Naive thymus-derived CD4-positive, alpha-beta T cell (primary cell): ENCODE data around the gene NUP85. TPM values are rescaled to one million over a fixed set of nuclear protein-coding genes. Genes with fewer than 3 reads are reported as not detected.

Experiments used
- ATAC-seq: fragments of 150-1000 bp; cut with Tn5 transposase; 2 replicates; pipeline ENCODE4 v1.10.0; 2021; ENCODE audit warnings: mild to moderate bottlenecking, moderate library complexity
- CTCF ChIA-PET: fragments of 350-600 bp; sonication (Branson Sonifier 250); formaldehyde crosslinking; loops from one replicate; lab custom pipeline; 2021; ENCODE audit warnings: antibody characterized with exemption; lab: Charles Lee
- POLR2A ChIA-PET: fragments of 350-600 bp; sonication (Branson Sonifier 250); formaldehyde crosslinking; loops from one replicate; lab custom pipeline; 2021; ENCODE audit warnings: antibody characterized with exemption, inconsistent platforms; lab: Charles Lee
- DNase-seq, 9 donors: peaks; one replicate each; pipeline versions ENCODE4 v3.0.0 to v3.0.0-alpha.2; 2020 to 2022; ENCODE audit warnings: mixed read lengths in 1 of 9
- H3K27ac ChIP-seq: one replicate; pipeline ENCODE4 v1.7.0; 2013; ENCODE audit warnings: mild to moderate bottlenecking, low read depth, low read length, moderate library complexity
- H3K27me3 ChIP-seq, 2 donors: one replicate each; pipeline ENCODE4 v1.7.0; 2013; ENCODE audit warnings: low read length in 2 of 2, mild to moderate bottlenecking in 2 of 2, moderate library complexity in 2 of 2; ENCODE audit not compliant: control insufficient read depth in 2 of 2, insufficient read depth in 2 of 2
- H3K36me3 ChIP-seq, 3 experiments: 1 replicate in 2 of 3; 2 replicates in 1 of 3; pipeline ENCODE4 v1.7.0; 2013; ENCODE audit warnings: low read length in 3 of 3, mild to moderate bottlenecking in 3 of 3, moderate library complexity in 1 of 3; ENCODE audit not compliant: insufficient read depth in 3 of 3, control insufficient read depth in 2 of 3
- H3K4me1 ChIP-seq, 2 donors: one replicate each; pipeline ENCODE4 v1.7.0; 2013; ENCODE audit warnings: low read length in 2 of 2, mild to moderate bottlenecking in 2 of 2, moderate library complexity in 1 of 2; ENCODE audit not compliant: control insufficient read depth in 2 of 2, insufficient read depth in 2 of 2
- H3K4me3 ChIP-seq: 2 replicates; pipeline ENCODE4 v1.7.0; 2013; ENCODE audit warnings: mild to moderate bottlenecking, low read length
- H3K9me3 ChIP-seq, 3 experiments: 1 replicate in 2 of 3; 2 replicates in 1 of 3; pipeline ENCODE4 v1.7.0; 2013; ENCODE audit warnings: low read length in 3 of 3; ENCODE audit not compliant: control insufficient read depth in 2 of 3
- H3K27ac Mint-ChIP-seq, 9 donors: one replicate each; pipeline ENCODE4 v1.8.0; 2020 to 2022; ENCODE audit warnings: mixed read lengths in 9 of 9, mild to moderate bottlenecking in 8 of 9, moderate library complexity in 5 of 9, inconsistent platforms in 2 of 9
- H3K27me3 Mint-ChIP-seq, 5 donors: one replicate each; pipeline ENCODE4 v1.8.0; 2021 to 2022; ENCODE audit warnings: mixed read lengths in 5 of 5, mild to moderate bottlenecking in 1 of 5
- H3K36me3 Mint-ChIP-seq, 5 donors: one replicate each; pipeline ENCODE4 v1.8.0; 2020 to 2022; ENCODE audit warnings: mixed read lengths in 5 of 5, mild to moderate bottlenecking in 3 of 5, inconsistent platforms in 1 of 5
- H3K4me1 Mint-ChIP-seq, 7 donors: one replicate each; pipeline ENCODE4 v1.8.0; 2020 to 2022; ENCODE audit warnings: mixed read lengths in 7 of 7, mild to moderate bottlenecking in 3 of 7, inconsistent platforms in 1 of 7
- H3K4me3 Mint-ChIP-seq, 10 donors: one replicate each; pipeline ENCODE4 v1.8.0; 2020 to 2022; ENCODE audit warnings: mild to moderate bottlenecking in 10 of 10, mixed read lengths in 10 of 10, moderate library complexity in 6 of 10, inconsistent platforms in 2 of 10
- H3K9me3 Mint-ChIP-seq, 11 donors: one replicate each; pipeline ENCODE4 v1.8.0; 2020 to 2022; ENCODE audit warnings: mixed read lengths in 11 of 11, mild to moderate bottlenecking in 4 of 11, inconsistent platforms in 1 of 11, moderate library complexity in 1 of 11
- intact Hi-C, 2 donors: fragments of 100-400 bp; cut with micrococcal nuclease; formaldehyde crosslinking; loops; one replicate each; pipeline ENCODE4 v1.15.1; 2023
- polyA plus RNA-seq, 2 donors: library from polyadenylated mRNA; unstranded; fragments of 300-500 nt; fragmentation: Illumina TruSeq; gene quantifications; one replicate each; pipeline ENCODE4 v1.2.3, GENCODE V29; 2021
- total RNA-seq, 6 experiments: library from RNA in 5 of 6; stranded (reverse) in 5 of 6; gene quantifications; 1 replicate in 5 of 6; 2 replicates in 1 of 6; pipeline ENCODE4 v1.2.3 and lab custom pipeline; 2021 to 2026

NUP85 gene
- total and polyA plus RNA-seq, 7 experiments from 2014 or later = 21.0 to 143 (median 97.3) TPM

- Histone ChIP-seq H3K4me3 (no peak overlapping the region), H3K36me3 (peaks cover 0 to 50% (median 12%) of the 10 kb centered on the region in 3 experiments), H3K27ac (no peak overlapping the region), H3K27me3 (no peaks in the 10 kb centered on the region), H3K9me3 (no peaks in the 10 kb centered on the region), H3K4me1 (peaks cover 18% of the 10 kb centered on the region in 2 donors)
- Mint-ChIP-seq H3K36me3 (peaks cover 0 to 11% (median 0%) of the 10 kb centered on the region in 5 donors), H3K9me3 (no peaks in the 10 kb centered on the region), H3K4me1 (peaks cover 5 to 31% (median 28%) of the 10 kb centered on the region in 7 donors), H3K27ac (peak overlapping the region in 5 of 9 donors; percentile 17 to 78 (median 45)), H3K4me3 (peak overlapping the region in 3 of 10 donors; percentile 6 to 34 (median 12)), H3K27me3 (no peaks in the 10 kb centered on the region)
- POLR2A ChIA-PET = interaction anchor here (2.0 kb wide), 1 partner anchor 22 kb away, joined by 10 read pairs; the partner anchor contains the start of gene SLC25A19
- intact Hi-C loops = loop anchor here (10.0 kb wide), 2 partner anchors 283 to 317 kb away; partner anchors contain the start of genes CDR2L (in 1 of the 2) and MYO15B (in 1 of the 2)
- CTCF ChIA-PET = interaction anchor here (0.5 kb wide), 1 partner anchor 22 kb away, joined by 3 read pairs; the partner anchor contains the start of gene SLC25A19
- DNase-seq (no peak), ATAC-seq (no peak)
These were observed 62.1 kb downstream of the NUP85 start for GRCh38 chr17:75267411-75268232.

GRCh38 chr17:75269844-75270217 lies 64.4 kb downstream of the NUP85 start:
- peaks cover 0 to 35% (median 12%) of the 10 kb centered on the region in 3 experiments for H3K36me3 ChIP-seq
- peaks cover 15 to 24% of the 10 kb centered on the region in 2 donors for H3K4me1 ChIP-seq
- peaks cover 5 to 41% (median 30%) of the 10 kb centered on the region in 7 donors for H3K4me1 Mint-ChIP-seq
- H3K9me3 Mint-ChIP-seq = no peaks in the 10 kb centered on the region
- H3K4me3 Mint-ChIP-seq = peak overlapping the region; percentile 70 to 88 (median 84)
- intact Hi-C loops = loop anchor here (1.0 to 10.0 kb wide), 6 partner anchors 53 to 705 kb away; partner anchors contain the start of genes ACOX1 (in 1 of the 2), CASKIN2 (in 1 of the 2), CDR2L (in 1 of the 2) and GRB2 (in 1 of the 2)
- peak overlapping the region; percentile 98 for H3K27ac ChIP-seq
- H3K36me3 Mint-ChIP-seq = peaks cover 0 to 12% (median 0%) of the 10 kb centered on the region in 5 donors
- POLR2A ChIA-PET = interaction anchor here (0.7 to 7.2 kb wide), 13 partner anchors 8 to 585 kb away, joined by 3 to 132 read pairs (median 5); partner anchors contain the start of genes FDXR, GGA3, GRB2 and MRPS7
- peak overlapping the region; percentile 67 to 88 (median 78) for H3K27ac Mint-ChIP-seq
- H3K4me3 ChIP-seq = peak overlapping the region; percentile 95
- H3K27me3 ChIP-seq = no peaks in the 10 kb centered on the region
- no peaks in the 10 kb centered on the region for H3K9me3 ChIP-seq
- DNase-seq = no peak
- no peaks in the 10 kb centered on the region for H3K27me3 Mint-ChIP-seq
- CTCF ChIA-PET = interaction anchor here (0.7 to 2.5 kb wide), 4 partner anchors 9 to 156 kb away, joined by 3 to 26 read pairs (median 4); partner anchors contain the start of genes GGA3, GRB2, MRPS7 and SLC25A19
- no peak for ATAC-seq

DNA sequence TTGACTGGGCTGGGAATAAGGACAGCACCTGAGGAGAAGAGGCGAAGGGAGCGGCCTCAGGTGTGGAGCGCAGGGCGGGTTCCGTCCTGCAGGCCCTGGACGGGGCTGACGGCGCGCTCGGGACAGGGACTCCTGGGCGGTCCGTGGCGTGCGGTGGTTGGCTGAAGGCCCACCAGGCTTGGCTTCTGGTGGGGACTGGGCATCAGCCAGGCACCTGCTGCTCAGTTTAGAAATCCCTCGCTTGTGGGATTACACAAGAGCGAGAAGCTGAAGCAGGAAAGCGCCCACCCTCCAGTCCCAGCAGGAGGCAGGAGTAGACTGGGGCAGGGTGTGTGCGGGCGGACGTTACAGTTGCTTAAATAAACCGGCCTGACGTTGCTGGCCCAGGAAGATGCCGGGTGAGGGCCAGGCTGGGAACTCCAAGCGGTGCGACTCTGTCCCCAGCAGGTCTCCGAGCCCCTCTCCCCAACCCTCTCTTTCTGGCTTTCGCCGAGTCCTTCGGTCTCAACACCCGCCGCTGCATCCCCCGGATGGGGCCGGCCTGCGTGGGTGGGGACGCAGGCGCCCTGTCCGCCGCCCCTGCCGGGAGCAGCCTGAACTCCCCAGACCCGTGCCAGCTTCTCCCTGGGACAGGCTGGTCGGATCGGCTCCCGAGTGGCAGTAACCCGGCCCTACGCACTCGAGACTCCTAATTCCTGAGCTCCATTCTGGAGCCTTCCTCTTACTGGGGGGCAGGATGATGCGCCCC lies 64.9 kb downstream of the NUP85 start:
- peaks cover 15 to 24% of the 10 kb centered on the region in 2 donors for H3K4me1 ChIP-seq
- Mint-ChIP-seq H3K27ac (peak overlapping the region; percentile 71 to 88 (median 78)), H3K27me3 (no peaks in the 10 kb centered on the region), H3K9me3 (no peaks in the 10 kb centered on the region), H3K4me3 (peak overlapping the region; percentile 70 to 88 (median 84)), H3K4me1 (peaks cover 5 to 41% (median 33%) of the 10 kb centered on the region in 7 donors), H3K36me3 (peaks cover 0 to 15% (median 0%) of the 10 kb centered on the region in 5 donors)
- H3K4me3 ChIP-seq = peak overlapping the region; percentile 95
- peak in 6 of 9 donors; percentile 5 to 83 (median 30) for DNase-seq
- H3K27me3 ChIP-seq = no peaks in the 10 kb centered on the region
- ChIA-PET CTCF (interaction anchor here (0.7 to 2.5 kb wide), 10 partner anchors 9 to 479 kb away, joined by 3 to 26 read pairs (median 4); partner anchors contain the start of genes GGA3, GRB2, MRPS7 and SLC25A19), POLR2A (interaction anchor here (0.6 to 7.2 kb wide), 33 partner anchors 8 to 585 kb away, joined by 3 to 132 read pairs (median 4); partner anchors contain the start of genes FDXR, GGA3, GRB2 and LLGL2)
- peaks cover 0 to 32% (median 10%) of the 10 kb centered on the region in 3 experiments for H3K36me3 ChIP-seq
- H3K27ac ChIP-seq = peak overlapping the region; percentile 98
- peak; percentile 34 for ATAC-seq
- no peaks in the 10 kb centered on the region for H3K9me3 ChIP-seq
- intact Hi-C loops = loop anchor here (1.0 to 10.0 kb wide), 4 partner anchors 53 to 704 kb away; partner anchors contain the start of genes ACOX1 (in 1 of the 2), CASKIN2 (in 1 of the 2), GRB2 (in 1 of the 2) and TEN1 (in 1 of the 2)

GRCh38 chr17:75270966-75271232 lies 65.4 kb downstream of the NUP85 start, which contains the start of gene MIF4GD:
Gene MIF4GD, minus strand, starts transcription at chr17:75271231. Its CDS starts 1,036 bp downstream, at chr17:75270195.
- peak within 1 kb of the TSS; percentile 76 to 88 (median 86) for H3K4me3 Mint-ChIP-seq
- ATAC-seq = no peak
- peaks cover 5 to 41% (median 34%) of the 10 kb centered on the region in 7 donors for H3K4me1 Mint-ChIP-seq
- Histone ChIP-seq H3K27me3 (no peaks in the 10 kb centered on the region), H3K27ac (peak within 1 kb of the TSS; percentile 98), H3K9me3 (no peaks in the 10 kb centered on the region), H3K36me3 (peaks cover 0 to 27% (median 6%) of the 10 kb centered on the region in 3 experiments), H3K4me3 (peak within 1 kb of the TSS; percentile 95), H3K4me1 (peaks cover 15 to 24% of the 10 kb centered on the region in 2 donors)
- ChIA-PET CTCF (interaction anchor here (0.6 to 2.5 kb wide), 10 partner anchors 10 to 480 kb away, joined by 3 to 26 read pairs (median 5); partner anchors contain the start of genes GGA3, GRB2, MRPS7 and SLC25A19), POLR2A (interaction anchor here (0.6 to 7.2 kb wide), 33 partner anchors 9 to 584 kb away, joined by 3 to 132 read pairs (median 4); partner anchors contain the start of genes FDXR, GGA3, GRB2 and LLGL2)
- peak within 1 kb of the TSS; percentile 75 to 90 (median 85) for H3K27ac Mint-ChIP-seq
- H3K27me3 Mint-ChIP-seq = no peaks in the 10 kb centered on the region
- H3K9me3 Mint-ChIP-seq = no peaks in the 10 kb centered on the region
- no peak for DNase-seq
- intact Hi-C loops = loop anchor here (1.0 to 10.0 kb wide), 14 partner anchors 10 to 704 kb away; partner anchors contain the start of genes GGA3 (in 2 of the 2), GRB2 (in 2 of the 2), MRPS7 (in 2 of the 2) and SLC25A19 (in 2 of the 2)
- H3K36me3 Mint-ChIP-seq = peaks cover 0 to 15% (median 0%) of the 10 kb centered on the region in 5 donors

- Histone ChIP-seq H3K4me3 (peak overlapping the region; percentile 75), H3K27me3 (no peaks in the 10 kb centered on the region), H3K9me3 (no peaks in the 10 kb centered on the region), H3K4me1 (peaks cover 15 to 24% of the 10 kb centered on the region in 2 donors), H3K27ac (peak overlapping the region; percentile 84), H3K36me3 (peaks cover 0 to 22% (median 4%) of the 10 kb centered on the region in 3 experiments)
- ATAC-seq = peak; percentile 96
- CTCF ChIA-PET = interaction anchor here (0.6 to 2.5 kb wide), 11 partner anchors 10 to 480 kb away, joined by 3 to 26 read pairs (median 5); partner anchors contain the start of genes GGA3, GRB2, MRPS7 and SLC25A19
- no peaks in the 10 kb centered on the region for H3K9me3 Mint-ChIP-seq
- H3K4me3 Mint-ChIP-seq = peak overlapping the region; percentile 67 to 87 (median 84)
- peaks cover 5 to 41% (median 34%) of the 10 kb centered on the region in 7 donors for H3K4me1 Mint-ChIP-seq
- POLR2A ChIA-PET = interaction anchor here (0.6 to 7.2 kb wide), 30 partner anchors 8 to 584 kb away, joined by 3 to 132 read pairs (median 4); partner anchors contain the start of genes FDXR, GGA3, GRB2 and LLGL2
- H3K27me3 Mint-ChIP-seq = no peaks in the 10 kb centered on the region
- intact Hi-C loops = loop anchor here (1.0 to 10.0 kb wide), 13 partner anchors 10 to 703 kb away; partner anchors contain the start of genes GGA3 (in 2 of the 2), GRB2 (in 2 of the 2), MRPS7 (in 2 of the 2) and SLC25A19 (in 2 of the 2)
- H3K36me3 Mint-ChIP-seq = peaks cover 0 to 15% (median 0%) of the 10 kb centered on the region in 5 donors
- peak overlapping the region; percentile 57 to 90 (median 85) for H3K27ac Mint-ChIP-seq
- peak; percentile 80 to 96 (median 90) for DNase-seq
These were observed 65.9 kb downstream of the NUP85 start for GRCh38 chr17:75271233-75271954.
